Ishikawa (cell line): ENCODE results near the gene TAS2R40.

ENCODE experiments used
- CEBPB ChIP-seq: IDR thresholded peaks from 2 replicates; pipeline ENCODE4 v1.6.1; 2012
- CREB1 ChIP-seq: IDR thresholded peaks from 2 replicates; pipeline ENCODE4 v1.6.1; 2012; ENCODE audit warnings: low read depth
- EGR1 ChIP-seq: IDR thresholded peaks from 2 replicates; pipeline ENCODE4 v1.6.1; 2012
- EP300 ChIP-seq: IDR thresholded peaks from 2 replicates; pipeline ENCODE4 v1.6.1; 2012; ENCODE audit warnings: borderline replicate concordance
- FOXM1 ChIP-seq: IDR thresholded peaks from 2 replicates; pipeline ENCODE4 v1.6.1; 2012; ENCODE audit warnings: low read depth, borderline replicate concordance
- MAX ChIP-seq: IDR thresholded peaks from 2 replicates; pipeline ENCODE4 v1.6.1; 2012
- NFIC ChIP-seq: IDR thresholded peaks from 2 replicates; pipeline ENCODE4 v1.6.1; 2012
- RAD21 ChIP-seq: IDR thresholded peaks from 2 replicates; pipeline ENCODE4 v1.6.1; 2012; ENCODE audit warnings: low read depth
- REST ChIP-seq: IDR thresholded peaks from 2 replicates; pipeline ENCODE4 v1.6.1; 2012; ENCODE audit warnings: low read depth, mild to moderate bottlenecking
- TAF1 ChIP-seq: IDR thresholded peaks from 2 replicates; pipeline ENCODE4 v1.6.1; 2012; ENCODE audit warnings: low read depth, mild to moderate bottlenecking
- TCF12 ChIP-seq: IDR thresholded peaks from 2 replicates; pipeline ENCODE4 v1.6.1; 2012; ENCODE audit warnings: low read depth
- TEAD4 ChIP-seq: IDR thresholded peaks from 2 replicates; pipeline ENCODE4 v1.6.1; 2012
- USF1 ChIP-seq: IDR thresholded peaks from 2 replicates; pipeline ENCODE4 v1.6.1; 2012
- YY1 ChIP-seq: IDR thresholded peaks from 2 replicates; pipeline ENCODE4 v1.6.1; 2012; ENCODE audit warnings: low read depth
- ZBTB7A ChIP-seq: IDR thresholded peaks from 2 replicates; pipeline ENCODE4 v1.6.1; 2012; ENCODE audit warnings: low read depth

TAS2R40 gene

GRCh38 chr7:143188994-143189393, 32.8 kb upstream of the TAS2R40 start:
- TF ChIP-seq REST (no peak), YY1 (no peak), EGR1 (no peak), CREB1 (no peak), ZBTB7A (no peak), MAX (no peak), RAD21 (no peak), FOXM1 (no peak), CEBPB (no peak), NFIC (no peak), TAF1 (no peak), TEAD4 (no peak), TCF12 (no peak), EP300 (no peak), USF1 (no peak)

GRCh38 chr7:143193880-143194279, 28.0 kb upstream of the TAS2R40 start:
- TF ChIP-seq ZBTB7A (no peak), NFIC (no peak), TCF12 (no peak), FOXM1 (no peak), EP300 (no peak), TEAD4 (no peak), MAX (no peak), CREB1 (no peak), REST (no peak), EGR1 (no peak), RAD21 (no peak)

- TF ChIP-seq RAD21 (no peak), REST (no peak), TCF12 (no peak), ZBTB7A (no peak), FOXM1 (no peak), EP300 (no peak), TAF1 (no peak), USF1 (no peak), NFIC (no peak), CEBPB (no peak), EGR1 (no peak), YY1 (no peak)
These were observed 22.8 kb upstream of the TAS2R40 start for GRCh38 chr7:143199040-143199439.

GRCh38 chr7:143202161-143202560, 19.7 kb upstream of the TAS2R40 start:
- TF ChIP-seq ZBTB7A: no peak
- TF ChIP-seq REST: no peak
- no peak for TF ChIP-seq MAX
- no peak for TF ChIP-seq FOXM1
- TF ChIP-seq USF1: no peak
- no peak for TF ChIP-seq TEAD4
- no peak for TF ChIP-seq NFIC
- no peak for TF ChIP-seq TCF12
- no peak for TF ChIP-seq EGR1
- no peak for TF ChIP-seq RAD21
- no peak for TF ChIP-seq YY1
